GM18909 (cell line): ENCODE data around the gene WNK2.

ENCODE experiments used
- ATAC-seq: cut with Tn5 transposase; IDR thresholded peaks from one replicate; pipeline ENCODE4 v1.9.1; 2021; ENCODE audit warnings: mild to moderate bottlenecking; ENCODE audit not compliant: unreplicated experiment, poor library complexity

WNK2 gene

DNA sequence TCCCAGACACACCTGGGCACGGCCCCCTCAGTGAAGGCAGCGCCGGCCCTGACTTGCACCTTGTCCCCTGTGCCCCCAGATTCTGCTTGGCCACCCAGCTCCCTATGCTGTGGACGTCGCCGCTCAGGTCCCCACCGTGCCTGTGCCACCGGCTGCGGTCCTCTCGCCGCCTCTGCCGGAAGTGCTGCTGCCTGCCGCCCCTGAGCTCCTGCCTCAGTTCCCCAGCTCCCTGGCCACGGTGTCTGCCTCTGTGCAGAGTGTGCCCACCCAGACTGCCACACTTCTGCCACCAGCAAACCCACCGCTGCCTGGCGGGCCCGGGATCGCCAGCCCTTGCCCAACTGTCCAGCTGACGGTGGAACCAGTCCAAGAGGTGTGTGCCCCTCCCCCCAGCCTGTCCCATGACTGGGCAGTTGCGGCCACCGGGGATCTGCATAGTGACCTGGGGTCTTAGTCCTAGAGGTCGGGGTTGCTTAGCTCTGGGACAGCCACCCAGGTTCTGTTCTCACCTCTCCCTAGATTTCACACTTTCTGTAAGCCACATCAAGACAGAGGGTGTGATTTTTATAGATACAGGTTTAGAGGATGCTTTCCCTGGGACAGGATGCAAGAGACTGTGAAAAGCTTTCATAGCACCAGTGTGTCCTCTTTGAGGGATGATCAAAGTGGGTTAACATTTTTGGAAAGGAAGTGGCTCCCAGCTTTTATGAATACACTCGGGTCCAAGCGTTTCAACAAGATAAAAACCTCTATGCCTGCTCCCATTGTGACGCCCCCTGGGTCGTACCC is 78.0 kb downstream of the WNK2 start:
- ATAC-seq: no peak

DNA sequence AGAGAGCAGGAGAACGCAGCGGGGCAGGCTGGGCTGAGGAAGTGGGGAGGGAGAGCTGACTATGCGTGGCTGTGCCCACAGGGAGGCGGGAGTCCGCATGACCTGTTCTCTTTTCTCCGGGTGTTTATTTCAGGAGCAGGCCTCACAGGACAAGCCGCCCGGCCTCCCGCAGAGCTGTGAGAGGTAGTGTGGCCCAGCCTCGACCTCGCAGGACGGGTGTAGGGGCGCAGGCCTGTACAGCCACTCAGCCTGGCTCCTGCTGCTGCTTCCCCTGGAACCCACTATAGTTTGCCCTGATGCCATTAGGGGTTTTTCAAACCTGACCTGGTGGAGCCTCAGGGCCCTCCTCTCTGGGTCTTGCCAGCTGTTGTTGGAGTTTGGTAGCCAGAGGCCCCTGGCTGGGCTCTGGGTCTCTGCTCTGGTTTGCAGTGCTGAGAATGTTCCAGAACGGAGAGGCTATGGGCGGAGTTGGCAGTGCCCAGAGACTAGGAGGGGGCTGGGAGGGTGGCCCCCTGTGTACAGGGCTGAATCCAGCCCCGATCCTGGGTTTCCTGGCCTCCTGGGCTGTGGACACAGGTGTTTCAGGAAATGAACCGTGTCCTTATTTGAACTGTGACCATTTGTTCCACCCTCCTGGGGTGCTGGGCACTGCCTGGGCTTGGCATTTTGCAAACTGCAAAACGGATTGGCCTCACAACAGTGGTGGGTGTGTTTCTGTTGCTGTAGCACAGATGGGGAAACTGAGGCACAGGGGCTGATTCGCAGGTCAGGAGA is 78.8 kb downstream of the WNK2 start:
- ATAC-seq: no peak

GRCh38 chr9:93263334-93264229 is 79.6 kb downstream of the WNK2 start:
- ATAC-seq: no peak

GRCh38 chr9:93264338-93265125 is 80.6 kb downstream of the WNK2 start:
- ATAC-seq: no peak

DNA sequence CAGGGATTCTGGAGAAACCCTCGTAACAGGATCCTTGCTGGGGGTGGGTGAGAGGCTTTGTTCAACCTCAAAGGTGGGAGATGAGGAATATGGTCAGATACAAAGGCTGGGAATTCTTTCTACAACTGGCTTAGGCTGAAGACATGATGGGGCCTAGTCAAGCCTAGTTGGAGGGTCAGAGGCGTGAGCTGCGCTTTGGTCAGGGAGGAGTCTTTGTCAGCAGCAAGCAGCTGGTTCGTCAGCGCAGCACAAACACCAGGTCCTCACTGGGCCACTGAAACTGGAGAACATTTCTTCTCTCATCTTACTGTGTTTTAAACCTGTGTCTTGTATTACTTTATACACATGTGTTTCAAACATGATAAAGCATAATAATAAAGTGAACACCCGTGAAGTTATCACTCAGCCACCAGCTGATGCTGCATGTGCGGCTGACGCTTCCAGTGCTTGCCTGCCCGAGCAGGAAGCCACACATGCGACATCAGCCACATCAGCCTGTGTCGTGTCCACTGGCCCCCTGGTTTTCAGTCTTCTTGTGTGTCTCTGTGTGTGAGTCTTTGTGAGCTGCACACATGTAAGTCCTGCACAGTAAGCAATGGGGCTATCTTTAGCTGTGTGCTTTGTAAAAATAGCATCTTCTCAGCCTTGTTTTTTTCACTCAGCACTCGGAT is 81.5 kb downstream of the WNK2 start:
- no peak for ATAC-seq

- ATAC-seq: no peak
Measured at GRCh38 chr9:93265972-93266371, 82.0 kb downstream of the WNK2 start.

DNA sequence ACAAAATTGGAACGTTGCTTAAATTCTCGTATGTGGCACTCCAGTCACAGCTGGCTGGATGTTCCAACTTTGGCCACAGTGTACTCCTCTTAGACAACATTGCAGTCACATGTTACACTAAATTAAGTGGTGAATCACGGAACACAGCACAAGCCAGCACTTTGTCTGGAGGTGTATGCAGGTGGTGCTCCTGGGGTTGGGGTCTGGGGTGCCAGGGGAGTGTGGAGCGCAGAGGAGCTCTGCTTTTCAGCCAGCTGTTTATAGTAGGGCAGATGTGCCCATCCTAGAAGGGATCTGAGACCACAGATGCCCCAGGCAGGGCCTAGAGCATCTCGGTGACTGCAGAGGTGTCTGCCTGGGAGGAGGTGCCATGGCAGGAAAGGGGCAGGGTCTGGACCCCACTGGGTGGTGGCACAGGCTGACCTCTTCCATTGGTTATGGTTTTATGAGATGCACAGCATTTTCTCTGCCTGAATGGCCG is 82.6 kb downstream of the WNK2 start:
- ATAC-seq: no peak

GRCh38 chr9:93267091-93267541 is 83.2 kb downstream of the WNK2 start:
- ATAC-seq: no peak

GRCh38 chr9:93267681-93268505 is 84.0 kb downstream of the WNK2 start:
- no peak for ATAC-seq

- no peak for ATAC-seq
Measured at GRCh38 chr9:93268551-93269314, 84.8 kb downstream of the WNK2 start.

DNA sequence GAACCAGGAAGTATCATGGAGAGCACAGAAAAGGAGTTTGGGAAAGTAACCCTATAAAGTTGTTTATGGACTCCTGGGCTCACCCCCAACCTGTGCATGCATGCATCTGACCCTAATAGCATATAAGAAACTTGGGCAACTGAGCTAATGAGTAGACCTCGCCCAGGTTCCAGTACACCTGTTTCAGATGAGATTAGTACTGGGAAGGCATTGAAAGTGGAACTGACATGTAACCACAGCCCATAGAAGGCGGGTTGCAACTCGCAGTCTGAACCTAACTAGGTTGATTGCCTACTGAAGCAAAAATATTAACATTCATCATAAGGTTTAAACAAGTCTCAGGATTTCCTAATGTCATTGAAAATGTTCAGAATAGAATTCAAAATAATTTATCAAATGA is 87.0 kb downstream of the WNK2 start:
- ATAC-seq: no peak

- no peak for ATAC-seq
Measured at GRCh38 chr9:93276973-93277372, 93.0 kb downstream of the WNK2 start.

DNA sequence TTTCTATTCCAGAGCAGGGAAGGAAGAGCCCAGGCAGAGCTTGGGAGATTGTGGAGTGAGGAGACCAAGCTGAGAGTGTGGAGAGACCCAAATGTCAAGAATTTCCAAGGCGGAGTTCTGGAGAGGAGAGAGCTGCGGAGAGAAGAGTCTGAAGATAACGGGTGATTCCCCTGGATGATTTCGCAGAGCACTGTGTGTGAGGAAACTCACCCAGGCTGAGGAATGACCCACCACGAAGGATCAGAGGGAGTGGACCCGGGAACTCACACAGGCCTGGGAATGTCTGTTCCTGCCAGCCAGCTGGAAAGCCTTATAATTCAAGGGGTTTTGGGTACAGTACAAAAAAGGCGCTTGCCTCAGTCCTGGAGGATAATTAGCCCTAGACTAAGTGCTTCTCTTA is 94.2 kb downstream of the WNK2 start:
- no peak for ATAC-seq

GRCh38 chr9:93280661-93281259 is 96.8 kb downstream of the WNK2 start:
- no peak for ATAC-seq

DNA sequence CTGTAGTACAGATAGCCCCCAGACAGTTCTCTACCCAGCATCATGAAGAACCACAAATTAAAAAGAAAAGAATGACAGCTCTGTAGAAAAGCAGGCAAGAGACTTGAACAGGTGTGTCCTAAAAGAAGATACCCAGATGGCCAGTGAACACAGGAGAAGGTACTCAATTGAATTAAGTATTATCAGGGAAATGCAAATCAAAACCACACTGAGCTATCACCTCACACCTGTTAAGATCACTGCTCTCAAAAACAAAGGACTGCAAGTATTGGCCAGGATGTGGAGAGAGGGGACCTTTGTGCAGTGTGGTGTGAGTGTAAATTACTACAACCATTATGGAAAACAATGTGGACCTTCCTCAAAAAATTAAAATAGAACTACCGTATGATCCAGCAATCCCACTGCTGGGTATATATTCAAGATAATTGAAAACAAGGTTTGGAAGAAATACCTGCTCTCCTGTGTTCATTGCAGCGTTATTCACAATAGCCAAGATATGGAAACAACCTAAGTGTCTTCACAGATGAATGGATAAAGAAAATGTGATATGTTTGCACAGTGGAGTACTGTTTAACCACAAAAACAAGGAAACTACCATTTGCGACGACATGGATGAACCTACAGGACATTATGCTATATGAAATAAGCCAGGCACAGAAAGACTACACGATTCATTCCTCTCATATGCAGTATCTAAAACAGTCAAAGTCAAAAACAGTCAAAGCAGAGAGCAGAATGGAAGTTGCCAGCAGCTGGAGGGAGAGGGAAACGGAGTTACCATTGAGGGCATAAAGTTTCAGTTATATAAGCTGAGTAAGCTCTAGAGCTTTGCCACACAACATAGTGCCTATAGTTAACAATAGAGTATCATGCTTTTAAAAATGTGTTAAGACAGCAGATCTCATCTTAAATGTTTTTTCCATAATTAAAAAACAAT is 102.6 kb downstream of the WNK2 start:
- no peak for ATAC-seq

DNA sequence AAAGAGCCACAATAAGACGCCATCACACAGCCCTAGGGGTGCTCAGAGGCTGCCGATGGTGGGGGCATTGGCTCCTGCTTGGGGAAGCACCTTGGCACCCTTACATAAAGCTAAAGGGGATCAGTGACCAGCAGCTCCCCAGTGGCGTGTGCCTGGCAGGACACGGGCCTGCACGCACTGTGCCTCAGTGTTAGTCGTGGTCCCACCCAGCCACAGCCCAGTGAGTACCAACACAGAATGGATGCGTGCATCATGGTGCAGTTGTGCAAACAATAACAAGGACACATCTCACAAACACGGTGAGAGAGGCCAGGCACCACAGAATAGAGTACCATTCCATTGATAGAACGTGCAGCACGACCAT is 103.2 kb downstream of the WNK2 start:
- ATAC-seq: no peak
